ENCODE measurements around the gene PUS3. TPM values are rescaled to one million over a fixed set of nuclear protein-coding genes. Genes with fewer than 3 reads are reported as not detected.

PUS3 gene
- total RNA-seq, 3 donors from 2014 or later (not counting 1 experiment from before 2014, with no cell fraction given), result 3.6 to 6.7 (median 3.6) TPM

GRCh38 chr11:125945797-125946520, 43.0 kb upstream of the PUS3 start, which contains the start of gene VSIG10L2:
Gene VSIG10L2 (plus strand): TSS chr11:125946044. CDS start chr11:125946056, 12 bp downstream.
- Histone ChIP-seq H3K36me3 (ENCODE audit: control insufficient read depth, insufficient read depth, low read length) (no peaks in the 10 kb centered on the region), H3K9me3 (ENCODE audit: control insufficient read depth, insufficient read depth, low read length) (no peaks in the 10 kb centered on the region), H3K4me1 (ENCODE audit: control insufficient read depth, insufficient read depth, low read length) (no peaks in the 10 kb centered on the region), H3K4me3 (ENCODE audit: low read length) (no peak within 1 kb of the TSS), H3K27ac (ENCODE audit: low read length) (no peak within 1 kb of the TSS), H3K27me3 (ENCODE audit: control insufficient read depth, insufficient read depth, low read length) (no peaks in the 10 kb centered on the region)
- Mint-ChIP-seq H3K4me3 (no peak within 1 kb of the TSS), H3K27me3 (ENCODE audit: low read depth in 2 of 2) (peaks cover 9 to 10% of the 10 kb centered on the region in 2 donors), H3K4me1 (peaks cover 5 to 6% of the 10 kb centered on the region in 2 donors), H3K36me3 (no peaks in the 10 kb centered on the region), H3K9me3 (no peaks in the 10 kb centered on the region), H3K27ac (no peak within 1 kb of the TSS)
- no peak for TF ChIP-seq CTCF (IDR thresholded peaks at IDR 0.05)
- intact Hi-C loops (cut with micrococcal nuclease), result no loop called here
- ATAC-seq (no peak), DNase-seq (no peak)
- 86% methylated on average over 7 of the region's 8 CpGs for WGBS (ENCODE audit: insufficient coverage)

GRCh38 chr11:125945011-125945796, 42.2 kb upstream of the PUS3 start:
- H3K36me3 ChIP-seq (ENCODE audit: control insufficient read depth, insufficient read depth, low read length), result no peaks in the 10 kb centered on the region
- no peak overlapping the region for H3K4me3 Mint-ChIP-seq
- DNase-seq (no peak), ATAC-seq (no peak)
- H3K36me3 Mint-ChIP-seq, result no peaks in the 10 kb centered on the region
- intact Hi-C loops (cut with micrococcal nuclease), result no loop called here
- no peaks in the 10 kb centered on the region for H3K4me1 ChIP-seq (ENCODE audit: control insufficient read depth, insufficient read depth, low read length)
- H3K9me3 ChIP-seq (ENCODE audit: control insufficient read depth, insufficient read depth, low read length), result no peaks in the 10 kb centered on the region
- H3K9me3 Mint-ChIP-seq, result no peaks in the 10 kb centered on the region
- 74% methylated on average over 10 of the region's 15 CpGs for WGBS (ENCODE audit: insufficient coverage)
- H3K27ac Mint-ChIP-seq, result no peak overlapping the region
- no peak for TF ChIP-seq CTCF (IDR thresholded peaks at IDR 0.05)
- H3K4me3 ChIP-seq (ENCODE audit: low read length), result no peak overlapping the region
- H3K27ac ChIP-seq (ENCODE audit: low read length), result no peak overlapping the region
- H3K27me3 Mint-ChIP-seq (ENCODE audit: low read depth in 2 of 2), result peaks cover 9 to 10% of the 10 kb centered on the region in 2 donors
- peaks cover 5 to 6% of the 10 kb centered on the region in 2 donors for H3K4me1 Mint-ChIP-seq
- no peaks in the 10 kb centered on the region for H3K27me3 ChIP-seq (ENCODE audit: control insufficient read depth, insufficient read depth, low read length)

GRCh38 chr11:125944350-125945010, 41.5 kb upstream of the PUS3 start:
- no peak for TF ChIP-seq CTCF (IDR thresholded peaks at IDR 0.05)
- H3K27me3 Mint-ChIP-seq (ENCODE audit: low read depth in 2 of 2), result peaks cover 9 to 10% of the 10 kb centered on the region in 2 donors
- Histone ChIP-seq H3K9me3 (ENCODE audit: control insufficient read depth, insufficient read depth, low read length) (no peaks in the 10 kb centered on the region), H3K27ac (ENCODE audit: low read length) (no peak overlapping the region), H3K4me1 (ENCODE audit: control insufficient read depth, insufficient read depth, low read length) (no peaks in the 10 kb centered on the region), H3K4me3 (ENCODE audit: low read length) (no peak overlapping the region), H3K27me3 (ENCODE audit: control insufficient read depth, insufficient read depth, low read length) (no peaks in the 10 kb centered on the region), H3K36me3 (ENCODE audit: control insufficient read depth, insufficient read depth, low read length) (no peaks in the 10 kb centered on the region)
- no peak overlapping the region for H3K4me3 Mint-ChIP-seq
- intact Hi-C loops (cut with micrococcal nuclease), result no loop called here
- DNase-seq, result no peak
- H3K36me3 Mint-ChIP-seq, result no peaks in the 10 kb centered on the region
- 74% methylated on average over 12 of the region's 13 CpGs for WGBS (ENCODE audit: insufficient coverage)
- peaks cover 5 to 6% of the 10 kb centered on the region in 2 donors for H3K4me1 Mint-ChIP-seq
- H3K9me3 Mint-ChIP-seq, result no peaks in the 10 kb centered on the region
- no peak overlapping the region for H3K27ac Mint-ChIP-seq
- ATAC-seq, result no peak
